H9 (cell line): ENCODE results near the gene HNF4A. TPM values are rescaled to one million over a fixed set of nuclear protein-coding genes. Genes with fewer than 3 reads are reported as not detected.

Source experiments
- DNase-seq: peaks from one replicate; pipeline ENCODE4 v3.0.0-alpha.2; 2017
- H2AFZ ChIP-seq: one replicate; pipeline ENCODE4 v1.6.1; 2013; ENCODE audit warnings: mild to moderate bottlenecking, low read length, control low read depth, moderate library complexity
- H2AK5ac ChIP-seq: 2 replicates; pipeline ENCODE4 v1.6.1; 2013; ENCODE audit warnings: low read length, control low read depth, mixed read lengths; ENCODE audit not compliant: insufficient read length
- H2BK120ac ChIP-seq: one replicate; pipeline ENCODE4 v1.6.1; 2013; ENCODE audit warnings: low read depth, mild to moderate bottlenecking, low read length, control low read depth, inconsistent platforms; ENCODE audit not compliant: poor library complexity, severe bottlenecking
- H2BK12ac ChIP-seq: 2 replicates; pipeline ENCODE4 v1.6.1; 2013; ENCODE audit warnings: low read length, control low read depth, mixed read lengths, low read depth; ENCODE audit not compliant: insufficient read length
- H2BK15ac ChIP-seq: 2 replicates; pipeline ENCODE4 v1.6.1; 2013; ENCODE audit warnings: low read depth, low read length, control low read depth
- H2BK20ac ChIP-seq: one replicate; pipeline ENCODE4 v1.6.1; 2013; ENCODE audit warnings: low read depth, mild to moderate bottlenecking, low read length, control low read depth, inconsistent platforms; ENCODE audit not compliant: poor library complexity, severe bottlenecking
- H2BK5ac ChIP-seq: 2 replicates; pipeline ENCODE4 v1.6.1; 2013; ENCODE audit warnings: low read length, control low read depth, mixed read lengths; ENCODE audit not compliant: insufficient read length
- H3K14ac ChIP-seq: 2 replicates; pipeline ENCODE4 v1.6.1; 2013; ENCODE audit warnings: low read length, control low read depth; ENCODE audit not compliant: insufficient read depth
- H3K18ac ChIP-seq: 2 replicates; pipeline ENCODE4 v1.6.1; 2013; ENCODE audit warnings: low read depth, mild to moderate bottlenecking, mixed read lengths, low read length, control low read depth; ENCODE audit not compliant: insufficient read length
- H3K23ac ChIP-seq: 2 replicates; pipeline ENCODE4 v1.6.1; 2013; ENCODE audit warnings: low read length, control low read depth, mixed read lengths, low read depth; ENCODE audit not compliant: insufficient read length
- H3K23me2 ChIP-seq: 2 replicates; pipeline ENCODE4 v1.6.1; 2013; ENCODE audit warnings: low read depth, mild to moderate bottlenecking, mixed read lengths, low read length, control low read depth; ENCODE audit not compliant: insufficient read length, poor library complexity, severe bottlenecking
- H3K27ac ChIP-seq: 2 replicates; pipeline ENCODE4 v1.5.1; 2013; ENCODE audit warnings: low read length, control low read depth, mixed read lengths, low read depth; ENCODE audit not compliant: insufficient read length
- H3K27me3 ChIP-seq: 2 replicates; pipeline ENCODE4 v1.6.1; 2013; ENCODE audit warnings: low read length, control low read depth, inconsistent platforms; ENCODE audit not compliant: insufficient read depth
- H3K4ac ChIP-seq: 2 replicates; pipeline ENCODE4 v1.6.1; 2013; ENCODE audit warnings: low read depth, mild to moderate bottlenecking, control low read depth, inconsistent platforms, low read length, moderate library complexity
- H3K4me1 ChIP-seq: 2 replicates; pipeline ENCODE4 v1.6.1; 2013; ENCODE audit warnings: low read length, control low read depth, inconsistent platforms; ENCODE audit not compliant: insufficient read depth
- H3K4me2 ChIP-seq: 2 replicates; pipeline ENCODE4 v1.6.1; 2013; ENCODE audit warnings: low read length, control low read depth, mixed read lengths; ENCODE audit not compliant: insufficient read length, insufficient read depth
- H3K56ac ChIP-seq: 2 replicates; pipeline ENCODE4 v1.6.1; 2013; ENCODE audit warnings: low read depth, mild to moderate bottlenecking, mixed read lengths, low read length, control low read depth; ENCODE audit not compliant: insufficient read length
- H3K79me1 ChIP-seq: 2 replicates; pipeline ENCODE4 v1.6.1; 2013; ENCODE audit warnings: low read depth, mild to moderate bottlenecking, moderate library complexity, low read length, control low read depth, inconsistent platforms; ENCODE audit not compliant: insufficient read depth, poor library complexity, severe bottlenecking
- H3K79me2 ChIP-seq: 2 replicates; pipeline ENCODE4 v1.6.1; 2013; ENCODE audit warnings: low read length, control low read depth, inconsistent platforms; ENCODE audit not compliant: insufficient read depth
- H3K9ac ChIP-seq: 2 replicates; pipeline ENCODE4 v1.6.1; 2013; ENCODE audit warnings: low read length, control low read depth, mixed read lengths; ENCODE audit not compliant: insufficient read length; ENCODE audit errors: extremely low read depth
- H3K9me3 ChIP-seq: one replicate; pipeline ENCODE4 v1.6.1; 2013; ENCODE audit warnings: low read depth, low read length, inconsistent platforms; ENCODE audit not compliant: control insufficient read depth
- H3T11ph ChIP-seq: one replicate; pipeline ENCODE4 v1.6.1; 2013; ENCODE audit warnings: mild to moderate bottlenecking, low read length, control low read depth, inconsistent platforms
- H4K20me1 ChIP-seq: one replicate; pipeline ENCODE4 v1.6.1; 2013; ENCODE audit not compliant: control insufficient read depth, insufficient read length, insufficient read depth
- H4K5ac ChIP-seq: 2 replicates; pipeline ENCODE4 v1.6.1; 2013; ENCODE audit warnings: low read depth, mild to moderate bottlenecking, mixed read lengths, low read length, control low read depth; ENCODE audit not compliant: insufficient read length
- H4K8ac ChIP-seq: replicated peaks from 2 replicates; pipeline ENCODE4 v1.6.1; 2013; ENCODE audit warnings: low read length, control low read depth, mixed read lengths, low read depth; ENCODE audit not compliant: insufficient read length
- H4K91ac ChIP-seq: 2 replicates; pipeline ENCODE4 v1.6.1; 2013; ENCODE audit warnings: low read depth, mild to moderate bottlenecking, moderate library complexity, mixed read lengths, low read length, control low read depth; ENCODE audit not compliant: insufficient read length
- H3K27ac Mint-ChIP-seq, 3 experiments: 2 replicates in 2 of 3; 3 replicates in 1 of 3; pipeline ENCODE4 v1.8.0; 2020 to 2021; ENCODE audit warnings: mixed read lengths in 3 of 3, mild to moderate bottlenecking in 1 of 3, moderate library complexity in 1 of 3
- H3K27me3 Mint-ChIP-seq: 2 replicates; pipeline ENCODE4 v1.8.0; 2021; ENCODE audit warnings: low read depth, mild to moderate bottlenecking, moderate library complexity, mixed read lengths
- H3K36me3 Mint-ChIP-seq, 3 experiments: 2 replicates in 2 of 3; 3 replicates in 1 of 3; pipeline ENCODE4 v1.8.0; 2020 to 2021; ENCODE audit warnings: low read depth in 3 of 3, mixed read lengths in 3 of 3; ENCODE audit not compliant: insufficient read depth in 1 of 3
- H3K4me1 Mint-ChIP-seq, 2 experiments: 2 replicates each; pipeline ENCODE4 v1.8.0; 2020; ENCODE audit warnings: mixed read lengths in 2 of 2
- H3K4me3 Mint-ChIP-seq, 2 experiments: 2 replicates in 1 of 2; 3 replicates in 1 of 2; pipeline ENCODE4 v1.8.0; 2020 to 2021; ENCODE audit warnings: mild to moderate bottlenecking in 2 of 2, mixed read lengths in 2 of 2, moderate library complexity in 1 of 2
- H3K9me3 Mint-ChIP-seq, 2 experiments: 2 replicates in 1 of 2; 3 replicates in 1 of 2; pipeline ENCODE4 v1.8.0; 2020; ENCODE audit warnings: mild to moderate bottlenecking in 2 of 2, mixed read lengths in 2 of 2, moderate library complexity in 1 of 2
- total RNA-seq: library from RNA; stranded (reverse); gene quantifications from 2 replicates; pipeline ENCODE4 v1.2.1, GENCODE V29; 2021
- TF ChIP-seq, protein P1 (sequence below): fragments of 200-600 bp; sonication (generic); conservative IDR thresholded peaks from 3 replicates; pipeline ENCODE4 v1.8.0; 2021; ENCODE audit warnings: antibody characterized with exemption, mild to moderate bottlenecking

HNF4A gene
- total RNA-seq, 1 experiment from 2014 or later: not detected

DNA sequence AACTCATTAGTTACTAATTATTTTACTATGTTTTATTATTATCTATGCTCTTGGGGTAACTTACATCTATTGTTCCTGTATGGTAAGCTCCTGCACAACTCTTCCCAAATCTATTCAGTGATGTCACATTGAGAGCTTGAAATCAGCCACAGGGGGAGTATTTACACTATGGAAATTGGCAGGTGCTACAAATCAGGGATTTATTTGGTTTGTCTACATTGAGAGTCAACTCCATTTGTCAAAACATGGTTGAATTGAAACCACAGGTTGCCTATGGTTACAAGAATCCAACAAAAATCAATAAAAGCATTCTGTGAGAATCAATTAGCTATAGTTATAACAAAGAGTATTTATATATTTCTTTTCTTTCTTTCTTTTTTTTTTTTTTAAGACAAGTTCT is 40.6 kb upstream of the HNF4A start:
- Histone ChIP-seq H4K8ac (no peak overlapping the region), H3K4me2 (no peak overlapping the region), H3K18ac (no peak overlapping the region), H4K5ac (no peak overlapping the region), H3K79me2 (no peaks in the 10 kb centered on the region), H3K9ac (no peak overlapping the region), H2BK120ac (peak overlapping the region; percentile 55), H3K27ac (no peak overlapping the region), H3K23me2 (peaks cover 7% of the 10 kb centered on the region), H2AFZ (no peak overlapping the region), H2BK12ac (no peak overlapping the region), H3K23ac (no peak overlapping the region), H3K79me1 (no peaks in the 10 kb centered on the region), H2BK20ac (no peak overlapping the region), H2BK15ac (no peak overlapping the region), H3K9me3 (no peaks in the 10 kb centered on the region), H3T11ph (no peak overlapping the region), H3K4ac (no peak overlapping the region), H3K56ac (no peak overlapping the region), H3K27me3 (no peaks in the 10 kb centered on the region), H2AK5ac (no peak overlapping the region), H3K14ac (no peak overlapping the region), H3K4me1 (no peaks in the 10 kb centered on the region), H4K91ac (no peak overlapping the region), H4K20me1 (no peaks in the 10 kb centered on the region), H2BK5ac (no peak overlapping the region)
- DNase-seq: no peak
- Mint-ChIP-seq H3K9me3 (no peaks in the 10 kb centered on the region), H3K27ac (no peak overlapping the region), H3K27me3 (peaks cover 25% of the 10 kb centered on the region), H3K36me3 (no peaks in the 10 kb centered on the region), H3K4me1 (peaks cover 6 to 8% of the 10 kb centered on the region in 2 experiments), H3K4me3 (no peak overlapping the region)
- TF ChIP-seq, protein P1, sequence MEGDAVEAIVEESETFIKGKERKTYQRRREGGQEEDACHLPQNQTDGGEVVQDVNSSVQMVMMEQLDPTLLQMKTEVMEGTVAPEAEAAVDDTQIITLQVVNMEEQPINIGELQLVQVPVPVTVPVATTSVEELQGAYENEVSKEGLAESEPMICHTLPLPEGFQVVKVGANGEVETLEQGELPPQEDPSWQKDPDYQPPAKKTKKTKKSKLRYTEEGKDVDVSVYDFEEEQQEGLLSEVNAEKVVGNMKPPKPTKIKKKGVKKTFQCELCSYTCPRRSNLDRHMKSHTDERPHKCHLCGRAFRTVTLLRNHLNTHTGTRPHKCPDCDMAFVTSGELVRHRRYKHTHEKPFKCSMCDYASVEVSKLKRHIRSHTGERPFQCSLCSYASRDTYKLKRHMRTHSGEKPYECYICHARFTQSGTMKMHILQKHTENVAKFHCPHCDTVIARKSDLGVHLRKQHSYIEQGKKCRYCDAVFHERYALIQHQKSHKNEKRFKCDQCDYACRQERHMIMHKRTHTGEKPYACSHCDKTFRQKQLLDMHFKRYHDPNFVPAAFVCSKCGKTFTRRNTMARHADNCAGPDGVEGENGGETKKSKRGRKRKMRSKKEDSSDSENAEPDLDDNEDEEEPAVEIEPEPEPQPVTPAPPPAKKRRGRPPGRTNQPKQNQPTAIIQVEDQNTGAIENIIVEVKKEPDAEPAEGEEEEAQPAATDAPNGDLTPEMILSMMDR: no peak
